GM21786 (cell line): Measurements from ENCODE around the gene PCNX2.
"Not testable (repeated sequence)": the region's sequence is repeated elsewhere in the genome, so short reads cannot be mapped to it uniquely, and the experiment has no call there.

Source experiments
- ATAC-seq: cut with Tn5 transposase; IDR thresholded peaks from one replicate; pipeline ENCODE4 v1.9.1; 2021; ENCODE audit not compliant: unreplicated experiment

Gene PCNX2

DNA sequence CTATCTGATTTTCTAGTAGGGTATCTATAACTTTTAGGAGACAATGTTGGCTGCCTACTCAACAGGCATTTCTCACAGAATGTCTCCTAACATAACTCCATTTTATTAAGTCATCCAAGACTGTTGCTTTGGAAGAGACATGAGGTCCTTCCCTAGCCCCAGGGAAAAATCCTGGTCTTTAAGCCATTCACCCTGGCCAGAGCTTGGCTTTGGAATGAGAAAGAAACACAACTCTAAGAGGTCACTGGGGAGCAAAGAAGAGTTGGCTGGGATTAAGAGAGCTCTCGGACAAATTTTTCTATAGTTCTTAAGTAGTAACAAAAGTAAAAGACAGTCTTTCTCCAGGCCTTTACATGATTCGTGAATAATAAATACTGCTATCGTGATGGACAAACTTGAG is 57.9 kb downstream of the PCNX2 start:
- no peak for ATAC-seq

DNA sequence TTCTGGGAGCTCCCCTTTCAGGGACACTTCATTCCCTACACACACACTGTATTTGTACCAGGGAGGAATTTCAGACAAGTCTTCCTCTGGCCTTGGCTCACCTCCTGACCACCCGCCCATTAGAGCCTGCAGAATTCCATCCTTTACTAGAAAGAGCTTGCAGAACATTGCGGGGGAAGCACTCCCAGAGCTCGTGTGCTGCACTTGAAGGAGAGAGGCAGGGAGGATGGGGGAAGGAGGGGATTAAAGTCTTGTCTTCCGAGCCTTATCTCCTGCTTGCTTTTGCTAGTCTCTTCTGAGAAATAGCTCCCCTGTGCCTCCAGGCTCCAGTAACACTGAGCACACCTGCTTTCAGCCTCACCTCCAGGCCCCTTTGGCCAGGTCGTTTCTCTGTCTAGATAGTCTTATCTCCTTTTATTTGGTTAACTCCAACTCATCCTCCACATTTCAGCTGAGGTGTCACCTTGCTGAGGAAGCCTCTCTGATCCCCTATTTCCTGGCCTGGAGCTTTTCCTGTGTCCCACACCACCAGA is 62.0 kb downstream of the PCNX2 start:
- ATAC-seq = no peak

DNA sequence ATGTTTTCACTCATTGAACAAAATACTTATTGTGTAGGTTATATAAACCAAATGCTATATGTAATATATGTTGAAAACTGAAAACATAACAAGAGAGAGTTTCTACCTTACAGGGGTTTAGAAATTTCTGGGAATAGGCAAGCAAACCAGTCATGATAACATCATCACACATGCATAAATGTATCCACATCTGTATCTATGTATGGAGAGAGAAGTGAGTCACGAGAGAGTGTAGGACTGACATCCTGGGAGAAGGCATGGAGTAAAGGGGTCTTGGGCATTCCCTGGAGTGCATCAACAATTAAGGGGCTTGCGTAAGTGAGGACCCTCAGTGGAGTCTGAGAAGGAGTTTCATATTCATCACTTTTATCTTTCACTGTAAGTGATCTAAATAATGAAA is 65.5 kb downstream of the PCNX2 start:
- ATAC-seq = no peak

DNA sequence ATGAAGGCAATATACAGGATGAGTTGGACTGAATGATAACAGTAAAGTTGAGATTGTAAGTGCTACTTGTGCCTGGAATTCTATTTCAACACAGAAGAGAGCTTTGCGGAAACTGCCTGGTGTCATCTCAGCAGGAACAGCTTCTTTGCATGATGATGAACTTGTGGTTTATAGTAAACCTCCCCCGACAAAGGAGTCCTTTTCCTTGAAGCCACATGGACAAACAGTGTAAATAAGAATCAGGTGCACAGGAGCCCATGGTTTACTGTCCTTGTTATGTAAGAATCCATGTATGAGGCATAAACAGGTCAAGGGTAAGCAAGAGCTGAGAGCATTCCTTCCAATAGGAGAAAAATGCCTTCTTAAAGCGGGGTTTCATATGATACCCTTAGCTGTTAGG is 66.2 kb downstream of the PCNX2 start:
- ATAC-seq = no peak

GRCh38 chr1:233227930-233228465 is 67.5 kb downstream of the PCNX2 start:
- no peak for ATAC-seq

DNA sequence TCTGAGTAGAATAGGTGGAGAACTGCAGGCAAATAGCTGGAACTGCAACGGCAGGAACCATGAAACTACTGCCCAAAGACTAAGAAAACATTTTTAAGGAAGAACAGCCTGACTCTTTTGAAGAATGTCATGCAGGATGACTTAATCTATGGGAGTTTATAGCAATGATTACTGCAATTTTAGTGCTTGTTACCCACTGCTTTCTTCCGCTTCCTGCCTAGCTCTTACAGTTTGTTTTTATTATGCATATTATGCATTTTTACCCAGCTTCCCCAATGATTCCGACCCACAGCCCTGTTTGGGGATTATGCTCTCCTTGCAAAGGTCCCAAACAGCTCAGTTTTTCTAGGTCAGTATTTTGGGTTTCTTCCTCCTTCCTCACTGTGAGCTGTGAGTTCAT is 71.2 kb downstream of the PCNX2 start:
- ATAC-seq = no peak

DNA sequence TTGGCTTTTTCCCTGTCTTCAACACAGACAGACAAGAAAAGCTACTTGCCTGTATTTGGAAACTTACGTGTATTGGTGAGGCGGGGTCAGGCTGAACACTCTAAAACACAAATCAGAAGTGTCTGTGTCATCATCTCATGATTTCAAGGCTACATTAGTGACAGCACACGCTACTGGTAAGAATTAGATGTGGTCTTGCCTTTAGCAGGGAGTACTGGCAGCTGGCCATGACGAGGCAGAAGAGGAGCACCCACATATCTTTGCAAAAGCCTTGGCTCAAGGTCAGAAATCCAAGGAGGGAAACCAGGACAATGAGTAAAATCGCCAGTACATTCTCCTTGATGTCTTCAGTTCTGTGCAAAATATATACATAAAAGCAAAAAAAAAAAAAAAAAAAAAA is 77.7 kb downstream of the PCNX2 start:
- no peak for ATAC-seq

DNA sequence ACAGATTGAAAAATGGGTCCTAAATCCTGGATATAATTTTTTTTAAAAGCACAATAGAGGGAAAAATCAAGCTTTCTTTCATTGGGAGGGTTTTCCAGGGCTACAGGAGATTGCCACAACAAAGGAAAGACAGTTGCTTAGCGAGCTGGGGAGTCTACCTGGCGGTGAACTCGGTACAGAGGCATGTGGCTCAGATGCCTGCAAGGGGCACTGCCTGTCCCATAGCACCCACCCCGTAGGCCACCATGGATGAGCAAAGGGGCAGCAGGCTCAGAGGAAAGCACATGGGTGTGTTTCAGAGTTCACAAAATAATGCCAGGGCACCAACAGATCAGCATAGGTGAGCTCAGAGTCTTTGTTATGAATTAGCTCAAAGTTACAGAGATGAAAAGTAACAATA is 79.5 kb downstream of the PCNX2 start:
- ATAC-seq = no peak

- ATAC-seq = no peak
Observed at GRCh38 chr1:233215135-233215760, 80.3 kb downstream of the PCNX2 start.

DNA sequence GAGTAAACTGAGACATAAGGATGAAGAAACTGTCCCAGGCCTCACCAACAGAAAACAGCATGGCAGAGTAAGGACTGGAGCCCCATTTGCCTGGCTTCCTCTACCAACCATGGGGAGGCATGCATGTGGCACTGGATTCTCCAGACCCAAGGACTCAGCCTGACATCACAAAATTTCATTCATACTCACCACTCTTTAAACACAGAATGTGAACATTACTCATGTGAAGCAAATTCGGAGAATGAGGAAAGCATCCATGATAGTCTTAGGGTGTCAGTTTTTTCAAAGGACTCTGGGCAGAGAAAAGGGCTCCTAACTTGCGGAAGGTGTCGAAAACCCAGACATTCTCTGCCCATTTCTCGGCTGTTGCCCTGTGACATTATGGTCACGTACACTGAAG is 83.9 kb downstream of the PCNX2 start:
- ATAC-seq = no peak

- ATAC-seq = no peak
Observed at GRCh38 chr1:233211106-233211505, 84.4 kb downstream of the PCNX2 start.

DNA sequence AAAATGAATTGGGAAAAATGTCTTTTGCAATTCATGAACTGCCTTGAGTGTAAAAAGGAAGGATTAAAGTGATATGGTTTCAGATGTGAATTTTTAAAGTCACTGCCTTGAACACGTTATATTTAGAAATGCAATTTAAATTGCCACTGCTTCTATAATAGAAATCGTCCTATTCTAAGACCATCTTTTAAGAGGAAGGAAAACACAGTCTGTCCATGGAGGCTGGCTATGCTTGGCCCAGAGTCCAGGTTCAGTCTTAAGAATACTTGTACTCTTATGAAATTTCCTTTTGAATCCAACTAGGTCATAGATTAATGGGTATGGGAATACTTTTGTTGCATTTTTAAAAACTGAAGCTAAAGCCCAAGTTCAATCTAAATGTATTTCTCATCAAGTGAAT is 86.0 kb downstream of the PCNX2 start:
- no peak for ATAC-seq

GRCh38 chr1:233208687-233209086 is 86.8 kb downstream of the PCNX2 start:
- ATAC-seq = no peak

GRCh38 chr1:233197940-233198339 is 97.6 kb downstream of the PCNX2 start:
- no peak for ATAC-seq

DNA sequence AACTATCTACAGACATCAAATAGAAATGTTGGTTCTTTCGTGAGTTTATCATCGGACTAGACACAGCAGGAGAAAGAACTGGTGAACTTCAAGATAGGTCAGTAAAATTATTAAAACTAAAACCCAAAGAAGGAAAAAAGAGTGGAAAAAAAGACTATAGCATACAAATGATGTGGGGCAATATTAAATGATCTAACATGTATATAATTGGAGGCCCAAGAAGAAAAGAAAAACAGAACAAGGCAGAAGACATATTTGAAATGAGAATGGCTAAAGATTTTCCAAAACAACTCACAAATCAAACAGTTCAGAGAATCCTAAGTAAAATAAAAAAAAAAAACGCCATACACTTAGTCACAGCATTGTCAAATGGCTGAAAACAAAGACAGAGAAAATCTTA is 101.8 kb downstream of the PCNX2 start:
- ATAC-seq = no peak

DNA sequence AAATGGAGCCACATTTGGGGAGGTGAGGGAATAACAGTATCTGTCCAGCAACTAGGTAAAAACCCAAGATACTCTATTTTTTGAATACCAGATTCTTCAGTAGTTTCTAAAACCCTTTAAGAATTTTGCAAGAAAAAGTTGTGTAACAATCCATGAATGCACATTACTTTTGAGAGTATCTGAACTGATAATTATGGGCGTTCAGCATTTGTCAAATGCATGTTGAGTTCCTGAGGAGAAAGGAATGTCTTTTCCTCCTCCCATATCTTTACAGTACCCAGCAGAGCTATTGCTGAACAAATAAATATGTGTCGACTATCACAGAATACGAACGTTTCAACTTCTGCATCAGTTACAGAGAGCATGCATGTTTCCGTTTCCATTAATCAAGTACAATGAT is 104.5 kb downstream of the PCNX2 start:
- no peak for ATAC-seq

- no peak for ATAC-seq
Observed at GRCh38 chr1:233189526-233189925, 106.0 kb downstream of the PCNX2 start.

DNA sequence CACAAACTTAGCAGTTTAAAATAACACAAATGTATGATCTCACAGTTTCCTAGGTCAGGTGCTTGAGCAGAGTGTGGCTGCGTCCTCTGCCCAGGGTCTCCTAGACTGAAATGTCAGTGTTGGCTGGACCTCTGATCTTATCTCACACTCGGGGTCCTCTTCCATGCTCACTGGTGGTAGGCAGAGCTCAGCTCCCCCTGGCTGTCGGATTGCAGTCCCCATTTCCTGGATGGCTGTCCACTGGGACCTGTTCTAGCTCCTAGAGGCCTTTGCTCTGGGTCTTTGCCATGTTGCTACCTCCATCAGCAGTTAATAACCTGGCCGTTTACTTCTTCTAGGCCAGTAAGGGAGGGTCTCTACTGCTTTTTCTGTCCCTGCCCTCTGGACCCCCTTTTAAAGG is 107.5 kb downstream of the PCNX2 start:
- no peak for ATAC-seq

DNA sequence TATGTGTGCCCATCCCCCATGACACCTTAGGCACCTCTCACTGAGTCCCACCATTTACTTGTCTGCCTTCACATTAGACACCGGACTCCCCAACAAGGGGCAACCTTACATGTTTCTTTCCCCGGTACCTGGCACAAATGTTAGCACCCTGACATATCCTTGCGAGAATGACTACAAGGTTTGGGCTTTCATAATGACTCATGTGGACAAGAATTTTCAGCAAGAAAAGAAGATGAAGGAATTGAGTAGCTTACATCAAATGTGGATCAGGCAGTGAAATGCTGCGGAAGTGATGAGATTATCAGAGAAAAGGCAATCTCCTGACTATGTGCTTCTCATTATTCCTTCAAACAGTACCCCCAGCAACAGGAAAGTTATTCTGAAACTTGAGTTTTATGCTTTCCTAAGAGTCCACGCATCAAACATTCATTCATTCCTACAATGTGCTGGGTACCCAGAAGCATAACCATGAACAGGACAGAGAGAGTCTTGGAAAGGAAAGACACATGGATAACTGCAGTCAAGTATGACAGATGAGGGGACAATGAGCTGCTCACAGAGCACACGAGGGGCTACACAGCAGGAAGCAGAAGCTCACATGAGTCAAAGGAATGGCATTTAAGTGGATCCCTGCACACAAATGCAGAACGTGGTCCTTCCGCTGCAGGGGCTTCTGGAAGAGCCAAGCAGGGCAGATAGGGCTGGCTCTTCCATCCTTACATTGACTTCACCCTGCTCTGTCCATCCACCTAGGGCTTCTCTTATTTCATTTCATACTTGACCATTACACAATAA is 112.1 kb downstream of the PCNX2 start:
- ATAC-seq = no peak

- no peak for ATAC-seq
Observed at GRCh38 chr1:233182587-233182986, 112.9 kb downstream of the PCNX2 start.

DNA sequence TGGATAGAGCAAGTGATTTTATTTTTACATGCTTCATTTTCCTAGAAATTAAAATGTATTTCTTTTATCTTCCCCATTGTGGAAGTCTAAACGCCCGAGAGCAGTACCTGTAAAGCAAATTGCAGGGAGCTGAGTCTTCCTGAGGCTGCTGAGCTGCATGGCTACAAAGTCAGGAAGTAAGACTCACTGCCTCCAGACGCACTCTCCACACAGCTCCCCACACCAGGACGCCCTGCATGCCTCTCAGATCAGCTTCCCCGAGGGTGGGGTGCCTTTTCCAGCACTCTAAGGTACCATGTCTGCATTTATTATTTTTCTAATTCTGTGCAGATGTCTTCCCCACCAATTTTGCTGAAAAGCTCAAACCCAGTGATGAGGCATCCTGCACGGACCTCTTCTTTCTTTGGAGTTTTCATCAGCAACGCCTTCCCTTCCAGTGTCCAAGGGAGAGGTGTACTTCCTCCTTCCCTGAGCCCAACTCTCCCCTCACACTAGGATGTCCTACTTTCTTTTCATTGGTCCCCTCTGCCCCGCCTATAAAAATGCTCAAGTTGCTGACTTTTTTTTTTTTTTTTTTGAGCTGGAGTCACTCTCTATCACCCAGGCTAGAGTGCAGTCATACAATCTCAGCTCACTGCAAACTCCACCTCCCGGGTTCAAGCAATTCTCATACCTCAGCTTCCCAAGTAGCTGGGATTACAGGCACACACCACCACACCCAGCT is 114.7 kb downstream of the PCNX2 start:
- no peak for ATAC-seq

DNA sequence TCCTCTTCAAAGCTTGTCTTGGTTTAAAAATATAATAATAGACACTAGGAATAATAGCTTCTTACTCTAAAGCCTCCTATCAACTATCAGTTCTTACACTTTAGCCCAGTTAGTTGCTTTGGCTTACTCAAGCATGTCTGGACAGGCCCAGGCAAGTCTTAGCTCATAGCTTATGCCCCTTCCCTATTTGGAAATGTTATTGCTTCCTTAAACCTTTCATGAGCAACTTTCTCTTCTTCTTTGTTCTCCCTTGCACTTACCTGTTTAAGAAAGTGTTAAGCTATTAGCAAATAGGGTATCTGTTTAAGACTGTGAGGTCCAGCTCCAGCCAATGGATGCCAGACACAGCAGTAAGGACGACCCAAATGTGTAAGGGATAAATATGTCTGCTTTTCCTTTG is 115.9 kb downstream of the PCNX2 start:
- ATAC-seq = not testable (repeated sequence)
